ENCODE measurements around the gene ZFPM1.

The ZFPM1 gene

GRCh38 chr16:88418869-88419268 lies 34.2 kb upstream of the ZFPM1 start:
- no peak for DNase-seq

GRCh38 chr16:88419790-88420189 lies 33.3 kb upstream of the ZFPM1 start:
- no peak for DNase-seq

DNA sequence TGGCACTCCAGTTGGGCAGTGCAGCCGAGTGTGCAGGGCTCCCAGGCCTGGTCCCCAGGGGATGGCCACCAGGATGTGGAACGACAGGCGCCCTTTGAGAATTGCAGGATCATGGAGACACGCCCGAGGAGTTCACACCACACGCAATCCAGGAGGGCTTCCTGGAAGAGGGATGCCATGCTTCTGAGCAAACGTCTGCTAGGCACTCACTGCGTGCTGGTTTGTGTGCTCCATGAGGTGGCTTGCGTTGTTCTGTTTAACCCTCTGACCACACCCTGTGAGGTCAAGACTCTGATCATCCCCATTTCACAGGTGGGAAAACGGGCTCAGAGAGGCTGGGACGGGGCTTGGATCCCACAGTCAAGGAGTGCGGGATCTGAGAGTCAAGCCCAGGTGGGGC lies 32.6 kb upstream of the ZFPM1 start:
- no peak for DNase-seq

DNA sequence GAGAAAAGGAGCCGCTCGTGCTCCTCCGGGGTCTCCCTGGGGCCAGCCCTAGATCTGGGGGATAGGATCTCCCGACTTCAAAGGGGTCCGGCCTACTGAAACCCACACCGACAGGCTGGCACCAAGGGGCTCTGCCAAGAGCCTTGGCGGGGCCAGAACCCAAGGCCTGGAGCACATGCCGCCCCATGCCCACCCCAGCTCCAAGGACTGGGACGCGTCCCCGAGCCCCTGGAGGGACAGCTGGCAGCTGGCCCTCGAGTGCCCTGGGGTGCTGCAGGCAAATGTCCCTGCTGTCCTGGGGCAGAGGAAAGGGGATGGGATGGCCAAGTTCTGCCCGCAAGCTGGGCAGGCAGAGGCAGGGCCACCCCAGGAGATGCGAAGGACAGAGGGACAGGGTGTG lies 31.8 kb upstream of the ZFPM1 start:
- DNase-seq, result no peak

DNA sequence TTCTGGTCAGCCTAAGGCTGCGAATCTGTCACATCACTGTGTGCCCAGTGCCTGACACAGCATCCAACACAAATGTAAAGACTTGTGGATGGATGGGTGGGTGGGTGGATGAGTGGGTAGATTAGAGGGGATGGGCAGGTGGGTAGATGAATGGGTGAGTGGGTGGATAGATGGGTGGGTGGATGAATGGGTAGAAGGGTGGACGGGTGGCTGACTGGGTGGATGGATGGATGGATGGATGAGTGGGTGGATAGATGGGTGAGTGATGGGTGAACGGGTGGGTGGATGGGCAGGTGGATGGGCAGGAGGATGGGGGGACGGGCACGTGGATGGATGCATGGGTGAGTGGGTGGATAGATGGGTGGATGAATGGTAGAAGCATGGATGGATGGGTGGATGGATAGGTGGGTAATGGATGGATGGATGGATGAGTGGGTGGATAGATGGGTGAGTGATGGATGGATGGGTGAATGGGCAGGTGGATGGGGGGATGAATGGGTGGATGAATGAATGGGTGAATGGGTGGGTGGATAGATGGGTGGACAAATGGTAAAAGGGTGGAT lies 31.1 kb upstream of the ZFPM1 start:
- DNase-seq, result no peak

GRCh38 chr16:88422733-88423447 lies 30.2 kb upstream of the ZFPM1 start:
- no peak for DNase-seq

DNA sequence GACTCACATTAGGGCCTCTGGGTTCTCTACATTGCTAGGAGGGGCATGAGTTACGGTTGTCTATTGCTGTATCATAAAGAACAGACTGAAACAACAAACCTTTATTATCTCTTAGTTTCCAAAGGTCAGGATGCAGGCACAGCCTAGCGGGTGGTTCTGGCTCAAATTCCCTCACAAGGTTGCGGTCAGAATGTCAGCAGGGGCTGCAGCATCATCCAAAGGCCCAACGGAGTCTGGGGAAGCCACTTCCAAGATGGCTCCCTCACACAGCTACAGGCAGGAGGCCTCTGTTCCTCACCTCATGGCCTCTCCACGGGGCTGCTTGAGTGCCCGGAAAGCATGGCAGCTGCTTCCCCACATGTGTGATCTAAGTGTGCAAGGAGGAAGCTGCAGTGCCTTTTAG lies 29.6 kb upstream of the ZFPM1 start:
- DNase-seq, result no peak

DNA sequence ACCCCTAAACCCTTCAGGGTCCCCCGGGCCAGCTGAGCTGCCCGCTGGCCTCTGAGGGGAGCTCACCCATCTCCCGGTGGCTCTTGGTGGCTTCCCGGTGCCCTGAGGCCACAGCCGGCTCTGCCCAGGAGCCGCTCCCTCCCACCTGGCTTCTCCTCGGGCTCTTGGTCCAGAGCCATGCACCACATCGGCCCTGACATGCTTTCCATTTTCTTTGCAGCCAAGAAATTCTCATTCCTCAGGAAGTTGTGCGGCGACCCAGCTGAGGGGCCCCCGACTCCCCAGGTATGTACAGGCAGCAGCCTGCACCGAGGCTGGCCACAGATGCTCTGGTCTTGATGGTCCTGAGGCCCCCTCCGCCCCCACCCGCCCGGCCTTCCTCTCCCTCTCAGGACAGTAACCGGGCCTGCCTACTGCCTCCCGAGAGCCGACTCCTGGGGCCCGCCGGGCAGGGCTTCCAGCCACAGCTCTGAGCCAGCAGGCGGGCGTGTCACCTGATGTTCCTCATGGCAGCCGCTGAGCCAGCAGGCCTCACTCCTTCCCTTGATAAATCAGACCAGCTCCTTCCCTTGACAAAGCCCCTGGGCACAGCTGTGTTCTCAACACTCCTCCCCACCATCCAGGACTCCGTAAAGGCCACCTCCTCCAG lies 28.4 kb upstream of the ZFPM1 start:
- DNase-seq, result no peak

- DNase-seq, result no peak
Measured at GRCh38 chr16:88426018-88426417, 27.1 kb upstream of the ZFPM1 start.

DNA sequence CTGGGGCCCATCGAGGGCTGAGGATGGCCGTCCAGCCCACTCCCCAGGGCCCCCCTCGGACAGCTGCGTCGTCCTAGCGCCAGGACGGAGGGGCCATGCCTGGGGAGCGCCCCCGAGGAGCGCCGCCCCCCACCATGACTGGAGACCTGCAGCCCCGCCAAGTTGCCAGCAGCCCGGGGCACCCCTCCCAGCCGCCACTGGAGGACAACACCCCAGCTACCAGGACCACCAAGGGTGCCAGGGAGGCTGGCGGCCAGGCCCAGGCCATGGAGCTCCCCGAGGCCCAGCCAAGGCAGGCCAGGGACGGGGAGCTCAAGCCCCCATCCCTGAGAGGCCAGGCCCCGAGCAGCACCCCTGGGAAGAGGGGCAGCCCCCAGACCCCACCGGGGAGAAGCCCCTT lies 25.7 kb upstream of the ZFPM1 start:
- DNase-seq, result no peak

DNA sequence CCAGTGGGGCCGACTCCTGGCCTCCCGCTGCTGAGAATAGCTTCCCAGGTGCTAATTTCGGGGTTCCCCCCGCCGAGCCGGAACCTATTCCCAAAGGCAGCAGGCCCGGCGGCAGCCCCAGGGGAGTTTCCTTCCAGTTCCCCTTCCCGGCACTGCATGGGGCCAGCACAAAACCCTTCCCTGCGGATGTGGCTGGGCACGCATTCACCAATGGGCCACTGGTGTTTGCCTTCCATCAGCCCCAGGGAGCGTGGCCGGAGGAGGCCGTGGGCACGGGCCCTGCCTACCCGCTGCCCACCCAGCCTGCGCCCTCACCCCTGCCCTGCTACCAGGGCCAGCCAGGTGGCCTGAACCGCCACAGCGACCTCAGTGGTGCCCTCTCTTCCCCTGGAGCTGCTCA lies 24.9 kb upstream of the ZFPM1 start:
- no peak for DNase-seq

DNA sequence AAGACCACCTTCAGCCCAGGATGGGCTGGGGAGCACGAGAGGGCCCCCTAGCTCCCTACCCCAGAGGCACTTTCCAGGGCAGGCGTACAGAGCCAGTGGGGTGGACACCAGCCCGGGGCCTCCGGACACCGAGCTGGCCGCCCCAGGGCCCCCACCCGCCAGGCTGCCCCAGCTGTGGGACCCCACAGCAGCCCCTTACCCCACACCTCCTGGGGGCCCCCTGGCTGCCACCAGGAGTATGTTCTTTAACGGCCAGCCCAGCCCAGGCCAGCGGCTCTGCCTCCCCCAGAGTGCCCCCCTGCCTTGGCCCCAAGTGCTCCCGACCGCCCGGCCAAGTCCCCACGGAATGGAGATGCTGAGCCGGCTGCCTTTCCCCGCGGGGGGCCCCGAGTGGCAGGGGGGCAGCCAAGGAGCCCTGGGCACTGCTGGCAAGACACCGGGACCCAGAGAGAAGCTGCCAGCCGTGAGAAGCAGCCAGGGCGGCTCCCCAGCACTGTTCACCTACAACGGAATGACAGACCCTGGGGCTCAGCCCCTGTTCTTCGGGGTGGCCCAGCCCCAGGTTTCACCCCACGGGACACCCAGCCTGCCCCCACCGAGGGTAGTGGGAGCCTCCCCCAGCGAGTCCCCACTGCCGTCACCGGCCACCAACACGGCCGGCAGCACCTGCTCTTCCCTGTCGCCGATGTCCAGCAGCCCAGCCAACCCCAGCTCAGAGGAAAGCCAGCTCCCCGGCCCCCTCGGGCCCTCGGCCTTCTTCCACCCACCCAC lies 24.3 kb upstream of the ZFPM1 start:
- no peak for DNase-seq

DNA sequence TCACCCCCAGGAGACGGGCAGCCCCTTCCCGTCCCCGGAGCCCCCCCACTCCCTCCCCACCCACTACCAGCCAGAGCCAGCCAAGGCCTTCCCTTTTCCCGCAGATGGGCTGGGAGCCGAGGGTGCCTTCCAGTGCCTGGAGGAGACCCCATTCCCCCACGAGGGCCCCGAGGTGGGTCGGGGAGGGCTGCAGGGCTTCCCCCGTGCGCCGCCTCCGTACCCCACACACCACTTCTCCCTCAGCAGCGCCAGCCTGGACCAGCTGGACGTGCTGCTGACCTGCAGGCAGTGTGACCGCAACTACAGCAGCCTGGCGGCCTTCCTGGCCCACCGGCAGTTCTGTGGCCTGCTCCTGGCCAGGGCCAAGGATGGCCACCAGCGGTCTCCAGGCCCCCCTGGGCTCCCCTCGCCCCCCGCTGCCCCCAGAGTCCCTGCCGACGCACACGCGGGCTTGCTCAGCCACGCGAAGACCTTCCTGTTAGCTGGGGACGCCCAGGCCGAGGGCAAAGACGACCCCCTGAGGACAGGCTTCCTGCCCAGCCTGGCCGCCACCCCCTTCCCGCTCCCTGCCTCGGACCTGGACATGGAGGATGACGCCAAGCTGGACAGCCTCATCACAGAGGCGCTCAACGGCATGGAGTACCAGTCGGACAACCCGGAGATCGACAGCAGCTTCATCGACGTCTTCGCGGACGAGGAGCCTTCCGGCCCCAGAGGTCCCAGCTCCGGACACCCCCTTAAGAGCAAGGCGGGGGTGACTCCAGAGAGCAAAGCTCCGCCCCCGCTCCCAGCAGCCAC lies 23.5 kb upstream of the ZFPM1 start:
- DNase-seq, result no peak

DNA sequence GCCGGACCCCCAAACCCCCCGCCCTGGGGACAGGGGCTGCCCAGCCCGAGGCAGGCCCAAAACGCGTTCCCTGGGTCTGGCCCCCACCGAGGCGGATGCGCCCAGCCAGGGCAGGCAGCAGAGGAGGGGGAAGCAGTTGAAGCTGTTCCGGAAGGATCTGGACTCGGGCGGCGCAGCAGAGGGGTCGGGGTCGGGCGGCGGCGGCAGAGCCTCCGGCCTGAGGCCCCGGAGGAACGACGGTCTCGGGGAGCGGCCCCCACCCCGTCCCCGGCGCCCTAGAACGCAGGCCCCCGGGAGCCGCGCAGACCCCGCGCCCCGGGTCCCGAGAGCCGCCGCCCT lies 22.9 kb upstream of the ZFPM1 start:
- DNase-seq, result no peak

DNA sequence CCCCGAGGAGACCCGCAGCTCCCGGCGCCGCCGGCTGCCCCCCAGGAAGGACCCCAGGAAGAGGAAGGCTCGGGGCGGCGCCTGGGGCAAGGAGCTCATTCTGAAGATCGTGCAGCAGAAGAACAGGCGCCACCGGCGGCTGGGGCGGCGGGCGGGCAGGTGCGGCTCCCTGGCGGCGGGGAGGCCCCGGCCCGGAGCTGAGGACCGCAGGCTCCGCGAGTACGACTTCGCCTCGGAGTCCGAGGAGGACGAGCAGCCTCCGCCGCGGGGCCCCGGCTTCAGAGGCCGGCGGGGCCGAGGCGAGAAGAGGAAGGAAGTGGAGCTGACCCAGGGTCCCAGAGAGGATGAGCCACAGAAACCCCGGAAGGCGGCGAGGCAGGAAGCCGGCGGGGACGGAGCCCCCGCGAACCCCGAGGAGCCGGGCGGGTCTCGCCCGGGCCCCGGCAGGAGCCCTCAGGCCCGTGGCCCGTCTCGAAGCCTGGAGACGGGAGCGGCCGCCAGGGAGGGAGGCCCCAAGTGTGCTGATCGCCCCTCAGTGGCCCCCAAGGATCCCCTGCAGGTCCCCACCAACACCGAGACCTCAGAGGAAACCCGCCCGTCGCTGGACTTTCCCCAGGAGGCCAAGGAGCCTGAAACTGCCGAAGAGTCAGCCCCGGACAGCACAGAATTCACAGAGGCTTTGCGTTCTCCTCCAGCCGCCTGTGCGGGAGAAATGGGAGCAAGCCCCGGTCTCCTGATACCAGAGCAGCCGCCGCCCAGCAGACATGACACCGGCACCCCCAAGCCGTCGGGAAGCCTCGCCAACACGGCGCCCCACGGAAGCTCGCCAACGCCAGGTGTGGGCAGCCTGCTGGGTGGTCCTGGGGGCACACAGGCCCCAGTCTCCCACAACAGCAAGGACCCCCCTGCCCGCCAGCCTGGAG lies 22.3 kb upstream of the ZFPM1 start:
- peak; percentile 36 to 47 for DNase-seq

DNA sequence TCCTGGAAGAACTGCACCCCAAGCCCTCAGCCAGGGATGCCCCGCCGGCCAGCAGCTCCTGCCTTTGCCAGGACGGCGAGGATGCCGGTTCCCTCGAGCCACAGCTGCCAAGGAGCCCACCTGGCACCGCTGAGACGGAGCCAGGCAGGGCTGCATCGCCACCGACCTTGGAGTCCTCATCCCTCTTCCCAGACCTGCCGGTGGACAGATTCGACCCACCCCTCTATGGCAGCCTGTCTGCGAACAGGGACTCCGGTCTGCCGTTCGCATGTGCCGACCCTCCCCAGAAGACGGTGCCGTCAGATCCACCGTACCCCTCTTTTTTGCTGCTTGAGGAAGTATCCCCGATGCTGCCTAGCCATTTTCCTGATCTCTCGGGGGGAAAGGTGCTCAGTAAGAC lies 21.4 kb upstream of the ZFPM1 start:
- DNase-seq, result no peak

DNA sequence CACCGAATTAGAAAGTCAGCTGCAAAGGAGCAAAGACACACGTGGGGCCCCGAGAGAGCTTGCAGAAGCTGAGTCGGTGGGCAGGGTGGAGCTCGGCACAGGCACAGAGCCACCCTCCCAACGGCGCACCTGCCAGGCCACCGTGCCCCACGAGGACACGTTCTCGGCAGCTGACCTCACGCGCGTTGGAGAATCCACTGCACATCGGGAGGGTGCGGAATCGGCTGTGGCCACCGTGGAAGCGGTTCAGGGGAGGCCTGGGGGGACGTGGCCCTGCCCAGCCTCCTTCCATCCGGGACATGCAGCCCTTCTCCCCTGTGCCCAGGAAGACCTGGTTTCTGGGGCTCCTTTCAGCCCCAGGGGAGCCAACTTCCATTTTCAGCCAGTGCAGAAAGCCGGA lies 20.9 kb upstream of the ZFPM1 start:
- no peak for DNase-seq

DNA sequence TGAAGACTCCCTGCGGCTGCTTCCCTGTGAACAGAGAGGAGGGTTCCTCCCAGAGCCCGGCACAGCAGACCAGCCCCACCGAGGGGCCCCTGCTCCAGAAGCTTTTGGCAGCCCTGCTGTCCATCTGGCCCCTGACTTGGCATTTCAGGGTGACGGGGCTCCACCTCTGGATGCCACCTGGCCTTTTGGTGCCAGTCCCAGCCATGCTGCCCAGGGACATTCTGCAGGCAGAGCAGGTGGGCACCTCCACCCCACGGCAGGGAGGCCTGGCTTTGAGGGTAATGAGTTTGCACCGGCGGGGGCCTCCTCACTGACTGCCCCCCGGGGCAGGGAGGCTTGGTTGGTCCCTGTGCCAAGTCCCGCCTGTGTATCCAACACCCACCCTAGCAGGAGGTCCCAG lies 20.3 kb upstream of the ZFPM1 start:
- no peak for DNase-seq

- DNase-seq, result no peak
Measured at GRCh38 chr16:88433632-88434352, 19.3 kb upstream of the ZFPM1 start.

DNA sequence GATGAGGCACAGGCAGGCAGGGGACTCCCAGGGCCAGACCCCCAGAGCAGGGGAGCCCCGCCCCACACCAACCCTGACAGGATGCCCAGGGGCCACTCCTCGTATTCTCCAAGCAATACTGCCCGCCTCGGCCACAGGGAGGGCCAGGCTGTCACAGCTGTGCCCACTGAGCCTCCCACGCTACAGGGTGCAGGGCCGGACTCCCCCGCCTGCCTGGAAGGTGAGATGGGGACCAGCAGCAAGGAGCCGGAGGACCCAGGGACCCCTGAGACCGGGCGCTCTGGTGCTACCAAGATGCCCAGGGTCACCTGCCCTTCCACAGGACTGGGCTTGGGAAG lies 18.8 kb upstream of the ZFPM1 start:
- DNase-seq, result no peak

- DNase-seq, result no peak
Measured at GRCh38 chr16:88434746-88435145, 18.3 kb upstream of the ZFPM1 start.

Data from activated CD4-positive, alpha-beta T cell treated with anti-CD3 and anti-CD28 coated beads for 4 hours (primary cell).